ENCODE results near the gene ASB6. TPM values are rescaled to one million over a fixed set of nuclear protein-coding genes. Genes with fewer than 3 reads are reported as not detected.
A peak's percentile ranks its signal among the peaks of the same experiment; 100 is the strongest.
"Not testable (repeated sequence)": the region's sequence is repeated elsewhere in the genome, so short reads cannot be mapped to it uniquely, and the experiment has no call there.

ASB6 gene
- total and polyA plus RNA-seq, 2 donors (not counting 1 experiment from before 2014, with no cell fraction given), result 27.7 to 27.9 TPM

DNA sequence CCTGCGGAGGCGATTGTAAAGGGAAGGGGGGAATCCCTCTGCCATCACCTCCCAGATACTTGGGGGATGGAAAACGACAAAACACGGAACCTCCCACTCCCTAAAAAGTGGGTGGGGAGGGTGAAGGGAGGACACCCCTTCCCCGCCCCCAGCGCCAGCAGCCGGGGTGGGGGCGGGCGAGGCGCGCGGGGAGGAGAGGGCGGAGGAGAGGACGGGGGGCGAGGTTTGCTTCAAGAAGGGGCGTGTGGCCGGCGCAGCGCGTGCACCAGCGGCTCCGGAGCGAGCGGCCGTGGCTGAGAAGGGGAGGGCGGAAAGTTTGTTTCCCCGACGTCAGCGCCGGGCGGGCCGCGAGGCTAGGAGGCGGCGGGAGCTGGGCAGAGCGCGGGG, 23.4 kb upstream of the ASB6 start, which contains the start of gene PRRX2:
PRRX2 (plus strand) TSS at position 259 of the 387 bp plus-strand sequence. CDS start 221 bp downstream, outside the sequence.
- Histone ChIP-seq H3K4me3 (ENCODE audit: control extremely low read depth in 1 of 5, extremely low read depth in 1 of 5, insufficient read depth in 1 of 5, low read depth in 2 of 5, low read length in 4 of 5) (peak within 1 kb of the TSS in 4 of 5 experiments; percentile 17 to 52 (median 36)), H4K20me1 (ENCODE audit: control insufficient read depth, insufficient read depth, low read length, poor library complexity, severe bottlenecking) (no peaks in the 10 kb centered on the region), H3K9ac (ENCODE audit: low read length) (peak within 1 kb of the TSS; percentile 58), H3K4me2 (replicated peaks; ENCODE audit: low read depth, low read length, poor library complexity, severe bottlenecking) (peak within 1 kb of the TSS; percentile 88), H3K79me2 (ENCODE audit: control insufficient read depth, insufficient read depth, low read length) (no peaks in the 10 kb centered on the region), H3K36me3 (replicated peaks in 1 of 2; ENCODE audit: control extremely low read depth in 1 of 2, control insufficient read depth in 1 of 2, extremely low read depth in 1 of 2, insufficient read depth in 2 of 2, low read length in 1 of 2) (no peaks in the 10 kb centered on the region), H3K27ac (ENCODE audit: low read length in 2 of 2) (no peak within 1 kb of the TSS), H2AFZ (ENCODE audit: insufficient read depth, low read depth, low read length, poor library complexity, severe bottlenecking) (peak within 1 kb of the TSS; percentile 74), H3K4me1 (ENCODE audit: control insufficient read depth in 2 of 2, insufficient read depth in 2 of 2, low read length in 2 of 2) (peaks cover 8 to 9% of the 10 kb centered on the region in 2 donors), H3K27me3 (replicated peaks in 1 of 4; ENCODE audit: control extremely low read depth in 1 of 4, control insufficient read depth in 3 of 4, insufficient read depth in 4 of 4, low read length in 3 of 4) (peaks cover 0 to 30% (median 5%) of the 10 kb centered on the region in 4 experiments), H3K9me3 (ENCODE audit: control extremely low read depth in 1 of 3, control insufficient read depth in 2 of 3, insufficient read depth in 1 of 3, low read length in 2 of 3) (no peaks in the 10 kb centered on the region)
- WGBS (ENCODE audit: insufficient coverage), result 3% methylated on average over 31 of the region's 37 CpGs
- TF ChIP-seq EZH2 (IDR thresholded peaks at IDR 0.05; ENCODE audit: borderline replicate concordance, insufficient read depth, low read depth, low read length, poor library complexity, severe bottlenecking), result no peak
- Mint-ChIP-seq H3K27ac (no peak within 1 kb of the TSS), H3K27me3 (peaks cover 27% of the 10 kb centered on the region), H3K4me1 (peaks cover 7% of the 10 kb centered on the region), H3K4me3 (peak within 1 kb of the TSS; percentile 77), H3K9me3 (ENCODE audit: insufficient read depth) (no peaks in the 10 kb centered on the region)
- ATAC-seq (ENCODE audit: low read depth) (peak; percentile 28), DNase-seq (peak; percentile 38)
- ChIA-PET POLR2A (no interaction called here), CTCF (no interaction called here)
- intact Hi-C loops (cut with micrococcal nuclease), result no loop called here

DNA sequence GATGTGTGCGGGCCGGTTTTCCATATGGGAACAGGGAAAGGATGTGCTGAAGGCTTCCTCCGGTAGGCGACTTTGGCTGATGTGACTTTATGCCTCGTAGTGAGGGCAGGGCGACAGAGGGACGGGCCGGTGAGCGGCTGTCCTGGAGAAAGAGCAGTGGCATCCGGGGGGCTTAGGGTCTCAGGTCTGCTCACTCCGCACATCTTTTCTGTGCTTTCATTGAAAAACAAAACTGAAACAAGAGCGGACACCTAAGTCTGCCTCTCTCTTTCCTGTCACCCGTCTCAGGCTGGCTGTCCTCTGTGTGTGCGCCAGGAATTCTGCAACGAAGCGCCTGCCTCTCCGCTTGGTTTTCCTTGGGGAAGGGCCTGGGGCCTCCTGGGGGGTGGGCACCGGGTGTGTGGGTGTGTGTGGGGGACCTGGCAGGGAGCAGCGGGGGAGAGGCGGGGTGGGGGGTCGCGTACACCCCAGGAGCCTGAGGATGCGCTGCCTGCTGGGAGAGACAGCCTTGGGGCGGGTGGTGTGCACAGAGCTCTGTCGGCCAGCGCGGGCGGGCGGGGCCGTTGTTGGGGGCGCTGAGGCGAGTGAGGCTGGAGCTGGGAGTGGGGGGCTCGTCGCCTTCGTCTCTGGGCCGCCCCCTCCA, 22.9 kb upstream of the ASB6 start:
- no peaks in the 10 kb centered on the region for H3K36me3 ChIP-seq (replicated peaks in 1 of 2; ENCODE audit: control extremely low read depth in 1 of 2, control insufficient read depth in 1 of 2, extremely low read depth in 1 of 2, insufficient read depth in 2 of 2, low read length in 1 of 2)
- CTCF ChIA-PET, result no interaction called here
- H3K4me1 Mint-ChIP-seq, result peaks cover 7% of the 10 kb centered on the region
- H3K4me2 ChIP-seq (replicated peaks; ENCODE audit: low read depth, low read length, poor library complexity, severe bottlenecking), result peak overlapping the region; percentile 88
- no peak for TF ChIP-seq EZH2 (IDR thresholded peaks at IDR 0.05; ENCODE audit: borderline replicate concordance, insufficient read depth, low read depth, low read length, poor library complexity, severe bottlenecking)
- TF ChIP-seq, protein P1, sequence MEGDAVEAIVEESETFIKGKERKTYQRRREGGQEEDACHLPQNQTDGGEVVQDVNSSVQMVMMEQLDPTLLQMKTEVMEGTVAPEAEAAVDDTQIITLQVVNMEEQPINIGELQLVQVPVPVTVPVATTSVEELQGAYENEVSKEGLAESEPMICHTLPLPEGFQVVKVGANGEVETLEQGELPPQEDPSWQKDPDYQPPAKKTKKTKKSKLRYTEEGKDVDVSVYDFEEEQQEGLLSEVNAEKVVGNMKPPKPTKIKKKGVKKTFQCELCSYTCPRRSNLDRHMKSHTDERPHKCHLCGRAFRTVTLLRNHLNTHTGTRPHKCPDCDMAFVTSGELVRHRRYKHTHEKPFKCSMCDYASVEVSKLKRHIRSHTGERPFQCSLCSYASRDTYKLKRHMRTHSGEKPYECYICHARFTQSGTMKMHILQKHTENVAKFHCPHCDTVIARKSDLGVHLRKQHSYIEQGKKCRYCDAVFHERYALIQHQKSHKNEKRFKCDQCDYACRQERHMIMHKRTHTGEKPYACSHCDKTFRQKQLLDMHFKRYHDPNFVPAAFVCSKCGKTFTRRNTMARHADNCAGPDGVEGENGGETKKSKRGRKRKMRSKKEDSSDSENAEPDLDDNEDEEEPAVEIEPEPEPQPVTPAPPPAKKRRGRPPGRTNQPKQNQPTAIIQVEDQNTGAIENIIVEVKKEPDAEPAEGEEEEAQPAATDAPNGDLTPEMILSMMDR (IDR thresholded peaks at IDR 0.05), result no peak
- POLR2A ChIA-PET, result no interaction called here
- H3K27ac Mint-ChIP-seq, result no peak overlapping the region
- no peaks in the 10 kb centered on the region for H3K79me2 ChIP-seq (ENCODE audit: control insufficient read depth, insufficient read depth, low read length)
- ATAC-seq (ENCODE audit: low read depth) (no peak), DNase-seq (peak; percentile 22)
- H3K9ac ChIP-seq (ENCODE audit: low read length), result peak overlapping the region; percentile 58
- no peaks in the 10 kb centered on the region for H3K9me3 Mint-ChIP-seq (ENCODE audit: insufficient read depth)
- H3K27me3 Mint-ChIP-seq, result peaks cover 24% of the 10 kb centered on the region
- no peaks in the 10 kb centered on the region for H4K20me1 ChIP-seq (ENCODE audit: control insufficient read depth, insufficient read depth, low read length, poor library complexity, severe bottlenecking)
- intact Hi-C loops (cut with micrococcal nuclease), result no loop called here
- H3K27ac ChIP-seq (ENCODE audit: low read length in 2 of 2), result no peak overlapping the region
- H3K27me3 ChIP-seq (replicated peaks in 1 of 4; ENCODE audit: control extremely low read depth in 1 of 4, control insufficient read depth in 3 of 4, insufficient read depth in 4 of 4, low read length in 3 of 4), result peaks cover 0 to 30% (median 5%) of the 10 kb centered on the region in 4 experiments
- H3K4me3 Mint-ChIP-seq, result peak overlapping the region; percentile 77
- H2AFZ ChIP-seq (ENCODE audit: insufficient read depth, low read depth, low read length, poor library complexity, severe bottlenecking), result peak overlapping the region; percentile 74
- H3K9me3 ChIP-seq (ENCODE audit: control extremely low read depth in 1 of 3, control insufficient read depth in 2 of 3, insufficient read depth in 1 of 3, low read length in 2 of 3), result no peaks in the 10 kb centered on the region
- peak overlapping the region in 4 of 5 experiments; percentile 17 to 52 (median 36) for H3K4me3 ChIP-seq (ENCODE audit: control extremely low read depth in 1 of 5, extremely low read depth in 1 of 5, insufficient read depth in 1 of 5, low read depth in 2 of 5, low read length in 4 of 5)
- WGBS (ENCODE audit: insufficient coverage), result 26% methylated on average over 26 of the region's 36 CpGs
- peaks cover 8 to 9% of the 10 kb centered on the region in 2 donors for H3K4me1 ChIP-seq (ENCODE audit: control insufficient read depth in 2 of 2, insufficient read depth in 2 of 2, low read length in 2 of 2)

DNA sequence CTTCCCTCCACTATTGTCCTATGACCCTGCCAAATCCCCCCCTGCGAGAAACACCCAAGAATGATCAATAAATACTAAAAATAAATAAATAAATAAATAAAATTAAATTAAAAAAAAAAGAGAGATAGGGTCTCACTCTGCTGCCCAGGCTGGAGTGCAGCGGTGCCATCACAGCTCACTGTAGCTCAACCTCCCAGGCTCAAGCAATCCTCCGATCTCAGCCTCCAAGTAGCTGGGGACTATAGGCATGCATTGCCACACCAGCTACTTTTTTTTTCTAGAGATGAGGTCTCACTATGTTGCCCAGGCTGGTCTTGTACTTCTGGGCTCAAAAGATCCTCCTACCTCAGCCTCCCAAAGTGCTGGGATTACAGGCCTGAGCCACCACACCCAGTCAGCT, 20.3 kb upstream of the ASB6 start:
- intact Hi-C loops (cut with micrococcal nuclease); H3K4me3 ChIP-seq (ENCODE audit: control extremely low read depth in 1 of 5, extremely low read depth in 1 of 5, insufficient read depth in 1 of 5, low read depth in 2 of 5, low read length in 4 of 5); H3K9me3 Mint-ChIP-seq (ENCODE audit: insufficient read depth); CTCF ChIA-PET; H3K4me1 Mint-ChIP-seq; POLR2A ChIA-PET; H3K27ac ChIP-seq (ENCODE audit: low read length in 2 of 2); H3K4me3 Mint-ChIP-seq; H2AFZ ChIP-seq (ENCODE audit: insufficient read depth, low read depth, low read length, poor library complexity, severe bottlenecking); H3K4me1 ChIP-seq (ENCODE audit: control insufficient read depth in 2 of 2, insufficient read depth in 2 of 2, low read length in 2 of 2); DNase-seq; H4K20me1 ChIP-seq (ENCODE audit: control insufficient read depth, insufficient read depth, low read length, poor library complexity, severe bottlenecking); H3K27ac Mint-ChIP-seq; H3K79me2 ChIP-seq (ENCODE audit: control insufficient read depth, insufficient read depth, low read length); H3K36me3 ChIP-seq (replicated peaks in 1 of 2; ENCODE audit: control extremely low read depth in 1 of 2, control insufficient read depth in 1 of 2, extremely low read depth in 1 of 2, insufficient read depth in 2 of 2, low read length in 1 of 2); H3K4me2 ChIP-seq (replicated peaks; ENCODE audit: low read depth, low read length, poor library complexity, severe bottlenecking); ATAC-seq (ENCODE audit: low read depth); H3K9me3 ChIP-seq (ENCODE audit: control extremely low read depth in 1 of 3, control insufficient read depth in 2 of 3, insufficient read depth in 1 of 3, low read length in 2 of 3); H3K9ac ChIP-seq (ENCODE audit: low read length): not testable (repeated sequence)
- H3K27me3 Mint-ChIP-seq, result peaks cover 19% of the 10 kb centered on the region
- H3K27me3 ChIP-seq (replicated peaks in 1 of 4; ENCODE audit: control extremely low read depth in 1 of 4, control insufficient read depth in 3 of 4, insufficient read depth in 4 of 4, low read length in 3 of 4), result peaks cover 0 to 24% (median 5%) of the 10 kb centered on the region in 4 experiments
- 60% methylated on average over 2 of the region's 3 CpGs for WGBS (ENCODE audit: insufficient coverage)
